Kidney tubule cell (primary cell): ENCODE measurements around the gene ZCCHC14.
A peak's percentile ranks its signal among the peaks of the same experiment; 100 is the strongest.
"Not testable (repeated sequence)": the region's sequence is repeated elsewhere in the genome, so short reads cannot be mapped to it uniquely, and the experiment has no call there.

Experiments
- DNase-seq: peaks from one replicate; pipeline ENCODE4 v3.0.0-alpha.2; 2018; ENCODE audit warnings: low spot score

The ZCCHC14 gene

DNA sequence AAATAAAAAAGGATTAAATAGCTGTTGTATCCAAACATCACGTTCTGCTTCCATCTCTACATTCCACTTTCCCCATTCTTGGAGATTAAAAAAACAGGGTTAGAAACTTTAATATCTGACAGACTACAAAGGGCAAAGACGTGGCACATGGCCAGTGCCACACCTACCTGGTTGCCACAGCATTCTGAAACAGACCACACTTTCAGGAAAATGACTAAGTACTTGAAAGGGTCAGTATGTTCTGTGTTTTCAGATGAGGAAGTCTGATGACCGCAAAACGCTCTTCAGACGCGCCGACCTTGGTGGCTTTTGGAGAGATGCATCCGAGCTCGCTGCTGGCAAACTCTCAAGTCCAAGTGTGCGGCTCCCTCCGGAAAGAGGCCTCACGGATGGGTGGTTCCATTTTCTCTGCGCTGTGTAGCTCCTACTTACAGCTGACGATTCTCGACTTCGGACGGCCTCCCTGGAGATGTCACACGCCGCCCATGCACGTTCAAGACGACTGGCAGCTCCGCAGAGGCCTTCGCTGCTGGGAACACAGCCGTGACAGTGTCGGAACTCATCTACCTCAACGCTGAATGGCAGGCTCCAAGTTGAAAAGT, 85.2 kb downstream of the ZCCHC14 start:
- peak; percentile 94 for DNase-seq

DNA sequence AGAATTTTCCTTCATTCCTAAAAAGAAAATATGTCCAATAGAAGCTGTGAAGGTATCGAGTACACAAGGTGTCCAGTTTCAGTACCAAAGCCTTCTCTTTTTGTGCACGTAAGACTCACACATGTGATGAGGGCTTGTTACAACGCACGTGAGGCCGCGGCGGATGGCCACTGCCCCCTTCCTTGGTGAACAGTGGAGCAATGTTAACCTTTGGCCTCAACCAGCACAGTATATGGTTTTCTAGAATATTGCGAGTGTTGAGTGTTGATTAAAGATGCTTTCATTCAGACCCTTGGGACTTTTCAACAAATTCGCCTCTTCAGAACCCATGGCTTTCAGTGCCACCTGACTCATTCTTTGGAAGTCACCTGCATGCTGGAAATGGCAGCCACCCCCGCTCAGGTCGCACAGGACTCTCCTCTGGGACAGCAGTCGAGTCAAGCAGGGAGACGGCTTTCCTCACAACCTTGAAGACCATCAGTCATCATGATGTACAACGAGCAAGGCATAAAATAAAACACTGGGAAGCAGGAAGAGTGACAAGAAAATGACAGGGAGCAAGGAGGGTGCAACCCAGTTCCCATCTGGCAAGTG, 86.2 kb downstream of the ZCCHC14 start:
- no peak for DNase-seq

DNA sequence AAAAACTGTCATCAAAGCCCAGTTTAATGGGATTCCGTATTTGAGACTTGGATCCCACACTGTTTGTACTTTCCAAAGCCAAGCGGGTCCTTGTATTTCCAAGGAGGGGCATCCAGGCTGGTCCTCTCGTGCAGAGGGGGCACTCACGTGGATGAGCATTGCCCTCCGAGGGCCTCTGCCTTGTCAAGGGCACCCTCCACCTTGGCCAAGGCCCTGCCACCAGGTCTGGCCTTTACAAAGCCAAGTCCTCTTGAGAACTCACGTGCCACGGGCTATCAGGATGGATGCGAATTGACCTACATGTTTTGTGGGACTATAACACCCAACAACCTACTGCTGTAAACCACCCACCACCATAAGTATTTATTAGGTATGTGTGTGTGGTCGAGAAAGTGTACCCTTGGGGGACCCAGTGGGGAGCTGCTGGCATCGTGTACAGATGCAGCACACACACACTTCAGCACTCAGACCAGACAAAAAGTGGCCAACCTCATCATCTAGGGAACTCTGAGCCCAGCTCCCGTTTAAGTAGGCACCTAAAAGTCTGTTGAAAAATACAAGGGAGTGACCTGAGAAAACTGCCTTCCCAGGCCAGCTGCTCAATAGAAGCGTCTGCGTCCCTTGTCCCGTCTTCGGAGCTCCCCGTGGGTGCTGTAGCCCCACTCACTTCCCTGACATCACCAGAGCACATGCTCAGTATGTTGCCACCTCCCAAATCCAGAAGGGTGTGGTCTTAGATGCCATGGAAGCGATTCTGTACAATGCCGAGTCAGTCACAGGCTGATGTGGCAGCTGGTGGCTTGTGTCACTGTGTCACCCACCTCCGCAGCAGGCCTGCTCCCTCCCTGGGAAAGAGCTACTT, 87.8 kb downstream of the ZCCHC14 start:
- DNase-seq, result peak; percentile 16

DNA sequence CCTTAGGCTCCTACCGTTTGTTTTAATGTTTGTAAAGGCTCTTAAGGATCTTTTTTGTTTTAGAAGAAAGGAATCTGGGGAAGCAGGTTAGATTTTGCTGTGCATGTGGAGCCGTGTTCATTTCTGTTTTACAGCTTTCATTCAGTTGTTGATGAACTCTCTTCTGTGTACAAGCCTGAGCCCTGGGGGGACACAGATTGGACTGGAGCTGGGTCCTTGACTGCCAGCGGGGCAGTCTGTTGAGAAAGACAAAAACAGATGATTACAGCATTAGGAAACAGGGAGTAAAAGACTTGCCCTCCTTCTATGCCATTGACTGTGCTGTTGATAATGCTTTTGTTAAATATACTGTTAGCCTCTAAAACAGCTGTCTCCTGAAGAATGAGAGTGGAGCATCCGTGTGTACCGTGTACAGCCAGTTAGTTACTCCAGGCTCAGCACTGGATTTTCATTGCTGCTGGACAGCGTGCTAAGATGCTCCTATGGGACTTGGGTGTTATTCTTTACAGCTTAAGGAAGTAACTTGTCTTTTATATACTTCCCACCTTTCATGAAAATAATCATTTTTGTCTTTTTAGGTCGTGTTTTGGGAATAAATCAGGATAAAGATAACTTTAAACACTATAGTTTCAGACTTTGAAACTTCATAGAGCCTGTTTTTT, 97.5 kb downstream of the ZCCHC14 start:
- DNase-seq, result no peak

DNA sequence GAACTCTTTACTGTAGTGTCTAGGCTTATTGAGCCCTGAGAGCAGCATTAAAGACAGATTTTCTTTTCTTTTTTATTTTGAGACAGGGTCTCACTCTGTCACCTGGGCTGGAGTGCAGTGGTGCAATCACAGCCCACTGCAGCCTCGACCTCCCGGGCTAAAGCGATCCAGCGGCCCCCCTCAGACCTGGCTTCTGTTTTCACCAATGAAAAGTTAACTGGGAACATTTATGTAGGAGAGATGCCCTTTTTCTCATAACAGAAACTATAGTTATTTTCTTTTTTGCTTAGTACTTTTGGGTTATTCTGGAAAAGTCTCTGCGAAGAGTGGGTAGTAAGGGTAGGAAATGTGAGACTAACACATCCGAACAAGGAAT, 99.2 kb downstream of the ZCCHC14 start:
- no peak for DNase-seq

DNA sequence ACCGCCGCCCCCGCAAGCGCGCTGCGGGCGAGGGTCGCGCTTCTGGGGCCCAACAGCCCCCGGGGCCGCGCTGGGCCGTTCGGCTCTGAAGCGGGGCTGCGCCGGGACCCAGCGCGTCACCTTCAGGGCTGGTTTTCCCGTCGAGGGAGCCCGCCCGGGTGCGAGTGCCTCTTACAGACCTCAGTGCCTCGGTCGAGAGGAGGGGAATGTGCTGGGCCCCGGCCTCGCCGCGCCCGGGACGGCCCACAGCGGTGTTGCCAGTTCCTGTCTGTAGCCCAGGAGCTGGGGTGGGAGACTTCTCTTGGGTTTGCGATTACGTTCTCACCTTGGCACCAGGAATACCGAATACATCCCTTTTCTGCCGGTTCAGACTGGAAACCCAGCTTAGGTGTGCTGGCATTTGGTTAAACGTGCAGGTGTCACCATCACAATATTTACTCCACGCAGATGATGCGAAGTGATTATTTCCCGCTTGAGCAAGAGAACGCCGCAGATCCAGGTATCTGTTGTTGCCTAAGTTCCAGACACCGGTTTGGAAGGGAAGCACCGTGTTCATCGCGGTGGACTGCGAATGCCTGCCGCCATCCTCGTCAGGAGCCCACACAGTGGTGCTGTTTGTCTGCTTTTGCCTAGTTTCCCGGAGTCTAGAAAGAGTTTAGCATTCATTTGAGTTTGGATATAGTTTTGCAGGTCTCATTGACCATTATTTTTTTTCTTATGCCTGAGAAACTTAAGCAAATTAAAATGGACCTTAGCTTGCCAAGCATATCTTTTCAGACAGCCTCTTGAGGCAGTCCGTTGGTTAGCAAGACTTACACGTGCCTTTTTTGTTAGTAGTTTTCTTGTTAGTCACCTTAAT, 99.8 kb downstream of the ZCCHC14 start:
- DNase-seq, result peak; percentile 52

DNA sequence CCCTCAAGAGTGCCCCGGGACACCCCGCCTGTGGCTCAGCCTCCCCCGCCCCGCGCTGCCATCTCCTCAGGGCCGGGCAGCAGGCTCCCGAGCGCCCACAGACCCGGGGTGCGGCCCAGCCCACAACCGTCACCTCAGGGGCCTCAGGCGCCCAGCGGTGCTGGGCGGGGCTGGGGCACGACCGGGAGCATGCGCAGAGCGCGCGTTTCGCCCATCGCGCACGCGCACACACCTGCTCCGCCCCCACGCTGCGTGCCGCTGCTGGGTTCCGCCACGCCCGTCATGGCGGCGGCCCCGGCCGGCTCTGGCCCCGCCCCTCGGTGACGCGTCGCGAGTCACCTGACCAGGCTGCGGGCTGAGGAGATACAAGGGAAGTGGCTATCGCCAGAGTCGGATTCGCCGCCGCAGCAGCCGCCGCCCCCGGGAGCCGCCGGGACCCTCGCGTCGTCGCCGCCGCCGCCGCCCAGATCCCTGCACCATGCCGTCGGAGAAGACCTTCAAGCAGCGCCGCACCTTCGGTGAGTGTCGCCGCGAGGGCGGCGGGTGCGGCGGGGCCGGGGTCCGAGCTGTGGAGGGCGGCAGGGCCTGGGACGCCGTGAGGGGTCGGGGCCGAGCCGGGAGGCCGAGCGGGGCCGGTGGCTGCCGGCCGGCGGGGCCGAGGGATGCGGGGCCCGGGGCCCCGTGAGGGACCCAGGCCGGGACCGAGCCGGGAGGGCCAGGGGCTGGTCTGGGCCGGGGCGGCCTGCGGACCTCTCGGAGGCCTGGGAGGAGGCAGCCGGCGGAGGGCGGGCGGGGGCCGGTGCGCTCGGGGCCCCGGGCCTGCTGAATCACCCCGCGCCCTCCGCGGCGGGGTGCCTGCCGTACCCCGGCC, 100.6 kb downstream of the ZCCHC14 start, which contains the start of gene MAP1LC3B:
TSS of gene MAP1LC3B (plus strand) at position 387 of the 871 bp plus-strand sequence. CDS start at position 479, 92 bp downstream.
- peak; percentile 97 for DNase-seq

DNA sequence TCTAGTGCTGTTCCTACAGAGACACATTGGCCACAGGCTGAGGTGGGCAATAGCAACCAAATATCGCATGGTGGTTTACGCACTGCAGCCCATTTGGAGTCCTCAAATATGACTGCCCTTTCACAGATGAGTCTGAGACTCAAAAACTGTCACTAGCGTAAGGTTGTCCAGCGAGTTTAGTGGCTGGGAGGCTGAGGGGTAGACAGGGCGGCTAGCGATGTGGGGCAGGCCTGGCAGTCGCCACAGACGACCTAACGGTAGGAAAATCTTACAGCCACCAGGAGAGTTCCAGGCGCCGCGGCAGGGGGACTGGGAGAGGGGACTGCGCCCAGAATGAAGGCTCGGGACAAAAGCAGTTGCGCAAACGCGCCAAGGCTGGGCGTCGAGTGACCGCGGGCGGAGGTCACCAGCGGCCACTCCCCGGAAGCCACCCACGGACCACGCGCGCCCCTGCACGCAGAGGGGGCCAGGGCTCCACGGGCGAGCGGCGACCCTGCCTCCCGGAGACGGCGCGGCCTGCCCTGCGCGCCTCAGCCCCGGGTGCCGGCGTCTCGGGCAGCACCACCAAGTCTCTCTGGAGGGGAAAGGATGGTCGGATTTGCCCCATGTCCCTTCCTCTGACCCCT, 101.4 kb downstream of the ZCCHC14 start:
- peak; percentile 44 for DNase-seq

DNA sequence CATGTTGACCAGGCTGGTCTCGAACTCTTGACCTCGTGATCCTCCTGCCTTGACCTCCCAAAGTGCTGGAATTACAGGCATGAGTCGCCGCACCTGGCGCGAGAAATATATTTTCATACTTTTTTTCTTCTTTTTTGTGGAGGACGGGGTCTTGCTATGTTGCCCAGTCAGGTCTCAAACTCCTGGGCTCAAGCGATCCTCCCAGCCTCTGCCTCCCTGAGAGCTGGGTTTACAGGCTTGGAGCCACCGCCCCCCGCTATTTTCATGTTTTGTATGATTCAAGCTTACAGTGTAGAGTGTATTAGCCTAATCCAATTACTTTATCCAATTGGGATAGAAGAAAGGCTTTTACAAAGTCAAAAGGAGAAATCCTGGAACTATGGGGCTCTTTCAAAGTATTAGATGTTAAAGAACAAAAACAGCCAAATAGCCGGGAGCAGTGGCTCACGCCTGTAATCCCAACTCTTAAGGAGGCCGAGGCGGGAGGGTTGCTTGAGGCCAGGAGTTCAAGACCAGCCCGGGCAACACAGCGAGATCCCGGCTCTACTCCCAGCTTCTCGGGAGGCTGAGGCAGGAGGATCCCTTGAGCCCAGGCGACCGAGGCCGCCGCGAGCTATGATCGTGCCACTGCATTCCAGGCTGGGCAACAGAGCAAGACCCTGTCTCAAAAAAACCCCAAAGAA, 102.0 kb downstream of the ZCCHC14 start:
- DNase-seq, result no peak

DNA sequence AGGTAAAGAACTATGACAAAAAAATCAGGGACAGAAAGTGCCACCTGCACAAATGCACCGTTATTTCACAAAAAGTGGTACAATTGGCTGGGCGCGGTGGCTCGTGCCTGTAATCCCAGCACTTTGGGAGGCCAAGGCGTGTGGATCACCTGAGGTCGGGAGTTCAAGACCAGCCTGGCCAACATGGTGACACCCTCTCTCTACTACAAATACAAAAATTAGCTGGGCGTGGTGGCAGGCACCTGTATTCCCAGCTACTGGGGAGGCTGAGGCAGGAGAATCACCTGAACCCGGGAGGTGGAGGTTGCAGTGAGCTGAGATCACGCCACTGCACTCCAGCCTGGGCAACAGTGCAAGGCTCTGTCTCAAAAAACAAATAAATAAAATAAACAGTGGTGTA, 102.9 kb downstream of the ZCCHC14 start:
- not testable (repeated sequence) for DNase-seq

DNA sequence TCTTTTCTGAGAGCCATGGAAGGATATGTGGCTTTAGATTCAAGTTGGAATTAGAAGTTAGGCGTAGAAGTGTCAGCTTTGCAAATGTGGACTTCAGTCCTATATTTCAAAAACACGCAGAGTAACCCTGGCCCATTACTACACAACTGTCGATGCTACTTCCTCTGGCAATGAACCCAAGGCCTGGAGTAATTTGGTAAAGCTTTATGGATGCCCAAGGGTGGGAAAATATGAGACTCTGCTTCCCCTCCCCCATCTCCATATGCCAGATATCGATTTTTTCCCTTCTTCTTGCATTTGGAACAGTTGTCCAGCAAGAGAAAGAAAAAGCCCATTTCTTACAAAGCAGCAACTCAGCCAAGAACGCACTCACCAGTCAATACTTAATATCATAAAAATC, 103.6 kb downstream of the ZCCHC14 start:
- DNase-seq, result no peak

DNA sequence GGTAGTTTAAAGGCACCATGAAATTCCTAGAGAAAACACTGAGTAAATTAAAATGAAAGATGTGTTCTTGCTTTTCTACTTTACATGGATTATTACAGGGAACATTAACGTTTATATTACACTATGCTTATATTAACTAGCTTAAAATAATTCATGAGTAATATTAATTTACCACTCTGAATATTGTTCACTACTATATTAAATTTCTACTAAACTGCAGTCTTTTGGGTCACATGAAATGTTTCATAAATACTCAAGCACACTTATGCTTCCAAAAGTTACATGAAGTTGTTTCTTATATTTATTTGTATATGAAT, 104.0 kb downstream of the ZCCHC14 start:
- DNase-seq, result no peak

DNA sequence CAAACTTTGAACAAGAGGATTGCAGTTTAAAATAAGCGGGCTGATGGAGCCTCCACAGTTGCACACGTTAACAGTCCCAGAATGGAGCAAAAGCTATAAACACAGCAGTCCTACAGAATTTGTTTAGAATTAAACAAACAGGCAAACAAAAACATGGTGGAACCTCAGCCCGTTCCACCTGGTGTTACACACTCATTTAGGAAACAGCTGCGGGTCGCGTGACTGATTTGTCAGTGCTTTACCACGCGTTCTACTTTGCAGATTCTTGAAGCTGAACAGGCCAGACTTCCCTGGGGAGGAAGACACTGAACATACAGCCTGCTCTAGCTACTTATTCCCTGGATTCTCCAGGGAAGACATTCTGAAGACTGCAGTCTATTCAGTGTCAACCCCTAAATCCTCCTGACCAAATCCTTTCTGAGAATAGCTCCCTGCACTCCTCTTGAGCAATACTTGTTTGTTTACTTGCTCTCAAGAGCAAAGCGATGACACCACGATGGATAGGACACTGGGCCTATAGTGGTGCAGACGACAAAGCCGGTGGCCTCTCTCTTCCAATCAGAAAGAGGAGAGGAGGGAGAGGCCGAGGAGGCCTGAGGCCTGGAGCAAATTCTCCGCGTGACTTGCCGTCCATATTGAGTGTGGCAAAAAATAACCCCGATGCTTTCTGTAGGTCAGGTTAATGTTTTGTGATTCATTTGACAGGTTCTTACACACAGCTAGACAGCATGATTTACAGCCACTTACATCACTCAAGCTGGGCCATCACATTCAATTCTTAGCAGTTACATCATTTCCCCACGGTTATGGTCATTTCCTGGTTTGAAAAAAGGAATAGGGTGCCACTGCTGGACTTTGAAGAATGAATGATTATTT, 104.6 kb downstream of the ZCCHC14 start:
- peak; percentile 100 for DNase-seq

DNA sequence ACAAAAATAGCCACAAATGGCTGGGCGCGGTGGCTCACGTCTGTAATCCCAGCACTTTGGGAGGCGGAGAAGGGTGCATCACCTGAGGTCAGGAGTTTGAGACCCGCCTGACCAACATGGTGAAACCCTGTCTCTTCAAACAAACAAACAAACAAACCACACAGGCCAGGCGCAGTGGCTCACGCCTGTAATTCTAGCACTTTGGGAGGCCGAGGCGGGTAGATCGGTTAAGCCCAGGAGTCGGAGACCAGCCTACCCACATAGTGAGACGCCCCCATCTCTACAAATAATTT, 108.0 kb downstream of the ZCCHC14 start:
- peak; percentile 43 for DNase-seq

DNA sequence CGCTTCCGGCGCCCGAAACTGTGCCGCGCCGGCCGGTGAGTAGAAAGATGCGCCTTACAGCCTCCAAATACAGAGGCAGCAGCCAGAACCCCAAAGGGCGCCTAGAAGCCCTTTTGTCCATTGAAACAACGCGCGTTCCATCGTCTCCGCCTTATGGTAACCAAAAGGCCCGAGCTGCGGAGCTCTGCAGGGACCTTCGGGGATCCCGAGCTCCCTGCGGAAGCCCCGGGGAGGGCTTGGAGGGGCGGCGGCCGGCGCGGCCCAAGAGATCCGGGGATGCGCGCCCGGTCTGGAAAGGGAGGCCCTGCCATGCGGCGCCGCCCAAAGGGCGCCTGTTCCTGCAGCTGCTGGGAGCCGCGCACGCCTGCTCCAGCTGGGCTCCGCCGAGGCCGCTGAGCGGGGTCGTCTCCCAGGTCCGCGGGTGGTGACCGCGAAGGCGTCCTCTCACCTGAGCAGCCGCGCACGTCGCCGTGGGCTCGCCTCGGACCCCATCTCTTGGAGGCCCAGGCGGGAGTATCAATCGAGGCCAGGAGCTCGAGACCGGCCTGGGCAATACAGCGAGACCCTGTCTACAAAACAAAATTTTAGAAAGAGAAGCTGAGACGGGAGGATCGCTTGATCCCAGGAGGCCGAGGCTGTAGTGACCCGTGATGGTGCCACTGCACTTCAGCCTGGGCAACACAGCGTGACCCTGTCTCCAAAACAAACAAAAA, 108.5 kb downstream of the ZCCHC14 start:
- DNase-seq, result no peak

DNA sequence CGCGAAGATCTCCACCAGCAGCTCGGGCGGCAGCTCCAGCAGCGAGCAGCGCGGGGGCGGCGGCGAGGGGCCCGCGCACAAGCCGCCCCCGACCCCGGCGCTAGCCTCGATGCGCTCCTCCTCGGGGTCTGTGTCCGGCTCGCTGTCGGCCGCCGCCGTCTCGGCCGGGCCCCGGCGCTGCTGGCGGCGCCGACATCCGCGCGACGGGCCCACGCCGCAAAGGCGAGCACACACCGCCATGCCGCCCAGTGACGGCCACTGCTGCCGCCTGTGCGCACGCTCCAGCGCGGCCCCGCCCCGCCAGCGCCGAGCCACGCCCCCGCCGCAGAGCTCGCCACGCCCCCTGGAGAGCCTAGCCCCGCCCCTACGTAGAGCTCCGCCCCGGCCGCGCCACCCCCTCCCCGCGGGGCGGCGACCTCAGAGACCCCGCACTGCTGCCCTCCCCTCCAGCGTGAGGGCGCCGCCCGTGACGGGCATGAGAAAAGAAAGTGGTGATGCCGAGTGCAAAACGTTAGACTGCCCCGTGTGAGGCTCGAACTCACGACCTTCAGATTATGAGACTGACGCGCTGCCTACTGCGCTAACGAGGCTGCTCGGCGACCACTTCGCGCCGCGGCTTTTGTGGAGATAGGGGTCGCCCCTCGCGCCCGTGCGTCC, 109.2 kb downstream of the ZCCHC14 start, which contains the start of gene FBXO31:
TSS of gene FBXO31 (minus strand) at position 272 of the 657 bp plus-strand sequence. CDS start at position 240, 32 bp downstream.
- DNase-seq, result peak; percentile 96

DNA sequence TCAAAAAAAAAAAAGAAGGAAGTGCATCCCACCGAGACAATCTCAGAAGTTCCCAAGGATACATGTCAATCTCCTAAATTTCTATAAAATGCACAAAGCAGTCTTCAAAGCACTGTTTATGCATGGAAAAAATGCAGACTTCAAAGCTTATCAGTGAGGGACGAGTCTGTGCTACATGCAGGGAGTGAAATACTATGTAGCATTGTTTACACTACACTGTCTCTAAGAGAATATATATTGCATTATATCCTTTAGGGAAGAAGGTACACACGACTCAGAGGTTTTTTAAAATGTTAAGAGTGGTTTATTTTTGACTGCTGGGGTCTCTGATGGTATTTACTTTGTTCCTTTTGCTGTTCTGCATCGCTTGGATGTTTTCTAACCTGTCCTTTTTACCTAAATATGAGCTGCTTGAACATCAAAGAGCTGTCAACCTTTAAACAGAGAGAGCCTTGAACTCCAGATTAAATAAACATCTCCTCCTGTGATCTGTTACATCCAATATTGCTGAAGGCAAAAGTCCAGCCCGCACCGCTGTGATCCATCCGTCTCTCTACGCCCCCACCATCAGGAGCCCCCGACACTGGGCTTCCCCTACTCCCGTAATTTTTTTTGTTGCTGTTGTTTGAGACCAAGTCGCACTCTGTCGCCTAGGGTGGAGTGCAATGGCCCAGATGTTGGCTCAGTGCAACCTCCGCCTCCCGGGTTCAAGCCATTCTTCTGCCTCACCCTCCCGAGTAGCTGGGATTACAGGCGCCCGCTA, 110.6 kb downstream of the ZCCHC14 start:
- DNase-seq, result no peak
